Prostate gland (tissue), 2 donors: ENCODE results near the gene GABRG3. TPM values are rescaled to one million over a fixed set of nuclear protein-coding genes. Genes with fewer than 3 reads are reported as not detected.
A peak's percentile ranks its signal among the peaks of the same experiment; 100 is the strongest.

ENCODE experiments used
- DNase-seq: peaks from one replicate; pipeline ENCODE4 v3.0.0-alpha.2; 2019; ENCODE audit warnings: low spot score
- H3K27ac ChIP-seq, 2 donors: fragments of 200-600 bp; sonication (generic); 2 replicates each; pipeline ENCODE4 v1.5.1; 2017 to 2019
- H3K27me3 ChIP-seq: fragments of 200-600 bp; sonication (generic); replicated peaks from 2 replicates; pipeline ENCODE4 v1.5.1; 2019; ENCODE audit not compliant: insufficient read depth
- H3K36me3 ChIP-seq, 2 donors: fragments of 200-600 bp; sonication (generic); 1 replicate in 1 of 2; 2 replicates in 1 of 2; pipeline versions ENCODE4 v1.5.1 to v1.8.1; 2017 to 2019
- H3K4me1 ChIP-seq: fragments of 200-600 bp; sonication (generic); replicated peaks from 2 replicates; pipeline ENCODE4 v1.5.1; 2019
- H3K4me3 ChIP-seq, 2 donors: fragments of 200-600 bp; sonication (generic); 2 replicates each; pipeline ENCODE4 v1.5.1; 2017 to 2019
- H3K9me3 ChIP-seq: fragments of 200-600 bp; sonication (generic); 2 replicates; pipeline ENCODE4 v1.5.1; 2017
- POLR2A ChIP-seq: fragments of 450-650 bp; IDR thresholded peaks from one replicate; pipeline ENCODE4 v1.6.1; 2016; ENCODE audit warnings: antibody characterized with exemption, mild to moderate bottlenecking
- POLR2AphosphoS5 ChIP-seq: sonication (generic); formaldehyde crosslinking; IDR thresholded peaks from one replicate; pipeline ENCODE4 v1.6.1; 2017; ENCODE audit warnings: antibody characterized with exemption
- WGBS: methylation state at CpG from one replicate; pipeline ENCODE4 v1.1.5; 2018; 5-methylcytosine and 5-hydroxymethylcytosine counted together
- intact Hi-C: fragments of 100-400 bp; cut with DNase I; formaldehyde crosslinking; loops from one replicate; pipeline ENCODE4 v1.14.2; 2022
- total RNA-seq, 2 donors: library from RNA; depleted of rRNA; stranded (reverse); fragments of >200 nt; gene quantifications; one replicate each; pipeline ENCODE4 v1.1.0, GENCODE V29; 2016
- TF ChIP-seq, protein P1 (sequence below), 4 experiments: fragments of 200-600 bp in 2 of 4; fragments of 450-650 bp in 2 of 4; sonication (generic) in 2 of 4; IDR thresholded peaks; 1 replicate in 3 of 4; 2 replicates in 1 of 4; pipeline ENCODE4 v1.5.1; 2016 to 2019; ENCODE audit warnings: antibody characterized with exemption in 4 of 4, mild to moderate bottlenecking in 2 of 4, moderate library complexity in 2 of 4

Gene GABRG3
- total RNA-seq, 2 donors from 2014 or later = 15.6 to 35.4 TPM

GRCh38 chr15:27054426-27054825, 83.4 kb downstream of the GABRG3 start:
- no peak for DNase-seq
- Histone ChIP-seq H3K27me3 (no peaks in the 10 kb centered on the region), H3K9me3 (no peaks in the 10 kb centered on the region), H3K4me3 (no peak overlapping the region), H3K36me3 (no peaks in the 10 kb centered on the region), H3K27ac (no peak overlapping the region), H3K4me1 (no peaks in the 10 kb centered on the region)
- WGBS = 49% methylated on average over 10 of the region's 10 CpGs
- no peak for TF ChIP-seq POLR2AphosphoS5
- TF ChIP-seq, protein P1, sequence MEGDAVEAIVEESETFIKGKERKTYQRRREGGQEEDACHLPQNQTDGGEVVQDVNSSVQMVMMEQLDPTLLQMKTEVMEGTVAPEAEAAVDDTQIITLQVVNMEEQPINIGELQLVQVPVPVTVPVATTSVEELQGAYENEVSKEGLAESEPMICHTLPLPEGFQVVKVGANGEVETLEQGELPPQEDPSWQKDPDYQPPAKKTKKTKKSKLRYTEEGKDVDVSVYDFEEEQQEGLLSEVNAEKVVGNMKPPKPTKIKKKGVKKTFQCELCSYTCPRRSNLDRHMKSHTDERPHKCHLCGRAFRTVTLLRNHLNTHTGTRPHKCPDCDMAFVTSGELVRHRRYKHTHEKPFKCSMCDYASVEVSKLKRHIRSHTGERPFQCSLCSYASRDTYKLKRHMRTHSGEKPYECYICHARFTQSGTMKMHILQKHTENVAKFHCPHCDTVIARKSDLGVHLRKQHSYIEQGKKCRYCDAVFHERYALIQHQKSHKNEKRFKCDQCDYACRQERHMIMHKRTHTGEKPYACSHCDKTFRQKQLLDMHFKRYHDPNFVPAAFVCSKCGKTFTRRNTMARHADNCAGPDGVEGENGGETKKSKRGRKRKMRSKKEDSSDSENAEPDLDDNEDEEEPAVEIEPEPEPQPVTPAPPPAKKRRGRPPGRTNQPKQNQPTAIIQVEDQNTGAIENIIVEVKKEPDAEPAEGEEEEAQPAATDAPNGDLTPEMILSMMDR (IDR thresholded peaks at IDR 0.05) = no peak
- TF ChIP-seq POLR2A = no peak
- intact Hi-C loops = no loop called here

DNA sequence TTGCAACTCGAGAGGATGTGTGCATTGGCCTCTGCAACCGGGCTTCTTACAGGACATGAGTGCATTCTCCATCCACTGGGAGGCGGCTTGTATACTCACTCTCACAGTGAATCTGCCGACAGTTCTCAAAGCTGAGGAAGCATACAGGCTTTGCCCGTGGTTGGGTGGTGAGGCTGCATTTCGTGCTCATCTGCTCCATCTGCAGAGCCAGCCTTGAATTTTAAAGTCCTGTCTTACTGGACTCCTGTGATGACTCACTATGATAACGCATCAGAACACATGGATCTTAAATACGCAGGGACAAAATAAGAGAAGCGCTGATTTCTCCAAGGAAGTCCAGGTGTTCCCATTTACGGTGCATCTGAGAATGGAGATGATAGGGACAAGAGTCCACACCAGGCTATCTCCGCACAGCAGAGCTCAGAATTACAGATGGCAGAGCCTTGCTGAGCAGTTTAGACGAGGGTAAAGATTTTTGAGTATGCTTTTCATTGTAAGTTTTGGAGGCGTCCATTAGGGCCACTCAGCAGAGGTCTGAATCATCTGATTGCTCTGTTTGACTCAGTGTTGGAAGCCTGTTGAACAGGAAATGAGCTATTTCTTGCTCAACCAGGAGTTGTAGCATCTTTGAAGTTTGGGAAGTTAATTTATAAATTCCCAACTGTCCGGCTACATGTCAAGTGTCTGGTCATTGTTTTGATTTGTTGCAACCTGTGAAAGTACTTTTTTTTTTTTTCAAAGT, 87.1 kb downstream of the GABRG3 start:
- TF ChIP-seq POLR2AphosphoS5 (no peak), POLR2A (no peak)
- TF ChIP-seq, protein P1 (IDR thresholded peaks at IDR 0.05) = no peak
- Histone ChIP-seq H3K4me3 (no peak overlapping the region), H3K27ac (no peak overlapping the region), H3K4me1 (no peaks in the 10 kb centered on the region), H3K9me3 (no peaks in the 10 kb centered on the region), H3K36me3 (no peaks in the 10 kb centered on the region), H3K27me3 (no peaks in the 10 kb centered on the region)
- DNase-seq = no peak
- WGBS = 83% methylated on average over 14 of the region's 14 CpGs
- intact Hi-C loops = no loop called here

GRCh38 chr15:27058939-27059338, 88.0 kb downstream of the GABRG3 start:
- no peak for DNase-seq
- WGBS = 58% methylated on average over 2 of the region's 2 CpGs

GRCh38 chr15:27059610-27060202, 88.7 kb downstream of the GABRG3 start:
- no peaks in the 10 kb centered on the region for H3K9me3 ChIP-seq
- intact Hi-C loops = no loop called here
- TF ChIP-seq, protein P1 (IDR thresholded peaks at IDR 0.05) = peak; percentile 28 to 75 (median 49)
- no peak for TF ChIP-seq POLR2A
- TF ChIP-seq POLR2AphosphoS5 = no peak
- H3K27me3 ChIP-seq = no peaks in the 10 kb centered on the region
- H3K4me3 ChIP-seq = no peak overlapping the region
- H3K4me1 ChIP-seq = no peaks in the 10 kb centered on the region
- no peaks in the 10 kb centered on the region for H3K36me3 ChIP-seq
- no peak overlapping the region for H3K27ac ChIP-seq
- DNase-seq = peak; percentile 24
- WGBS = 24% methylated on average over 3 of the region's 3 CpGs

More at GRCh38 chr15:27058939-27059338, 88.0 kb downstream of the GABRG3 start:
- intact Hi-C loops = no loop called here
- TF ChIP-seq, protein P1 (IDR thresholded peaks at IDR 0.05) = no peak
- TF ChIP-seq POLR2AphosphoS5 (no peak), POLR2A (no peak)
- no peaks in the 10 kb centered on the region for H3K27me3 ChIP-seq
- no peak overlapping the region for H3K27ac ChIP-seq
- H3K4me1 ChIP-seq = no peaks in the 10 kb centered on the region
- H3K9me3 ChIP-seq = no peaks in the 10 kb centered on the region
- H3K4me3 ChIP-seq = no peak overlapping the region
- H3K36me3 ChIP-seq = no peaks in the 10 kb centered on the region

DNA sequence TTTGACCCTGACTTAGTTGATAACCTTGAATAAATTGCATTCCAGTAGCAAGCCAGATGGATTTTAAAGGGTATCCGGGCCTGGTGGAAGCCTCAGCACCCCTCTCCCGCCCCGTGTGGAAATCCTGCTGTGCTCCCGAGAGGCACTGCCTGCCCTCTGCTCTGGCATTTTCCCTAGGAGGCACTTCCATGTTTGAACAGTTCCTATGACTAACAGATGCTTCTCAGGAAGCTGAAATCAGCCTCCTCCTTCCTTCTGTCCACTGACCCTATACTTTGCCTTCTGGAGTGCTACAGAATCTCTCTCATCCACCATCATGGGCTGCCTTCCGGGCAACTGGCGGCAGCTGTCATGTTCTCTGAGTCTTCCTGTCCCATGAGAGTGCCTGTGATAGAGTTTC, 90.8 kb downstream of the GABRG3 start:
- no peaks in the 10 kb centered on the region for H3K36me3 ChIP-seq
- no peak for DNase-seq
- H3K9me3 ChIP-seq = no peaks in the 10 kb centered on the region
- H3K27ac ChIP-seq = no peak overlapping the region
- intact Hi-C loops = no loop called here
- no peaks in the 10 kb centered on the region for H3K4me1 ChIP-seq
- WGBS = 70% methylated on average over 6 of the region's 6 CpGs
- H3K4me3 ChIP-seq = no peak overlapping the region
- H3K27me3 ChIP-seq = no peaks in the 10 kb centered on the region
- TF ChIP-seq POLR2AphosphoS5 = no peak
- TF ChIP-seq POLR2A = no peak
- TF ChIP-seq, protein P1 (IDR thresholded peaks at IDR 0.05) = no peak
